GM19099 (cell line): ENCODE results near the gene ATF6B.

Source experiments
- POLR2A ChIP-seq: IDR thresholded peaks from 3 replicates; pipeline ENCODE4 v1.6.1; 2011; ENCODE audit warnings: low read depth; ENCODE audit not compliant: insufficient read length; ENCODE audit errors: extremely low read depth

Gene ATF6B

DNA sequence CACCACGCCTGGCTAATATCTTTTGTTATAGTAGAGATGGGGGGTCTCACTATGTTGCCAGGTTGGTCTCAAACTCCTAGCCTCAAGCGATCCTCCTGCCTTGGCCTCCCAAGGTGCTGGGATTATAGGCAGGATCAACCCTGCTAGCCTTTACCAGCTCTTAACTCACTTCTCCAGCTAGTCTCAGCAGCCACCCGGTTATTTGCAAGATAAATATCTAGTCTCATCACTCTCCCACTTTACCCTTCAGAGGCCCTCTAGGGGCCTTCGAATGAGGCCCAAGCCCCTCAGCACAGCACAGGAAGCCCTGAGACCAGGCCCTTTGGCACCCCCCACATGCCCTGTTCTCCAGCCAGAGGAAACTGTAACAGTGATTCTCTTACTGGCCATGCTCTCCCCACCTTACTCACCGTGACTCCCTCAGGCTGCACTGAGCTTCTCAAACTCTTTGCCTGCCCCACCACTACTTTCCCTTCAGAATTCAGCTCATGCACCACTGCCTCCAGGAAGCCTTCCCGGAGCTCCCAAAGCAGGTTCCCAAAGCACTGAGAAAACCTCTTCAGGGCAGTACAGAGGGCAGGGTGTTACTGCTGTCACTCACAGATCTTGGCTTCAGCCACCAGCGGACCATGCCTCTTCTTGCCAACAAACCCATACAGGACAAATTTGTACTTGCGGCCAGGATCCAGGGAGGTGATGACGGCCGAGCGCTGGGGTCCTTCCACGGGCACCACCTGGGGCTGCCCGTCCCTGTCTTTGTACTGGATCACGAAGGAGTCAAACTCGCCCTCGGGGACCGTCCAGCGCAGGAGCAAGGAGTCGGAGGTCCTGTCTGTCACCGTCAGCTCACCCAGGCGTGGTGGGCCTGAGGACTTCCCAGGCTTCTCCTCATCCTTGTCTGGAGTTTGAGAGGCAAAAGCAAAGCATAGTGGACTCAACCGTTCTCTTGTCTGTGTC, 44.0 kb downstream of the ATF6B start:
- TF ChIP-seq POLR2A, result no peak

GRCh38 chr6:32082935-32083334, 45.1 kb downstream of the ATF6B start:
- no peak for TF ChIP-seq POLR2A

DNA sequence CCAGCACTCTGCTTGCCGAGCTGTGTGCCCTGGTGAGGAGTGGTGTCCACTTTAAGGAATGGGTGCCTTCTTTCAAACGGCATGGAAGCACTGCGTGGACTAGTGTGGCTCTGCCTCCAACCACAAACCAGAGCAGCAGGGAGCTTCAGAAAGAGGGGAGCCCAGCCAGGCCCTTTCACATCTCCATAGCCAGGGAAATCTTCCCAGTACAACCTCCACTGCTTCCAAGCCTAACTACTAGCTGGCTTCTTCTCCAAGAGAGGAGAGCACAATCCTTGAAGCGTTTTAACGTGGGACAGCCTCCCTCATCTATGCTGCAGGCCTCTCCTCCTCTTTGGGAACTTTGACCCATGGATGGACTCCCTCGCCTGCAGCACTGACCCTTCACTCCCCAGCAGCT, 45.6 kb downstream of the ATF6B start:
- no peak for TF ChIP-seq POLR2A

- no peak for TF ChIP-seq POLR2A
These were observed 46.7 kb downstream of the ATF6B start for GRCh38 chr6:32081168-32081990.

DNA sequence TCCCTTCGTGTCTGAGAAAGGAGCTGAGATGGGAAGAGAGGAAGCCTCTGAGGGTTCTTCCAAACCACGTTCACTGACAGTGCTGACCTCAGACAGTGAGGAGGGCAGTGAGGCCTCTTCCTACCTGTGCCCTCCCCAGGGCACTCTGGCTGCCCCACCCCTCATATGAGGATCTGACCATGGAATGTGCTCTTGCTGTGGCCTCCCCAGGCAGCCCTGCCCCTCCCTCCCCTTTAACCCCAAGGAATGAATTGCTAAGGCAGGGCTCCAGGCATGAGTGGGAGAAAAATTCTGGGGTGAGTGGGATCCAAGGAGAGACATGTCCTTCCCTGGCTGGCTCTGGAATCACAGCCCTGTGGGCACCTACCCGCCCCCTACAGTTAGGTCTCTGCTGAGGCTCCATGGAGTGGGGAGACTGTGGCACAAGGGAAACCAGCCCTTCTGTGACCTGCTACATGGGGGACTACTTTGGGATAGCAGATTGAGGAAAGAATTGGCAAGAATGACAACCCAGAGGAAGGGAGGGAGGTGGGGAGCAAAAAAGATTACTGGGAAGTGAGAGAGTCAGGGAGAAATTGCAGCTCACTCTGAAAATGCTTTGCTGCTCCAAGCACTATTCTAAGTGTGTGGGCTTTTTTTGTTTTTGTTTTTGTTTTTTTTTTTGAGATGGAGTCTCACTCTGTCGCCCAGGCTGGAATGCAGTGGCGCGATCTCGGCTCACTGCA, 48.3 kb downstream of the ATF6B start:
- TF ChIP-seq POLR2A, result no peak

GRCh38 chr6:32076321-32076809, 51.7 kb downstream of the ATF6B start:
- TF ChIP-seq POLR2A, result no peak

DNA sequence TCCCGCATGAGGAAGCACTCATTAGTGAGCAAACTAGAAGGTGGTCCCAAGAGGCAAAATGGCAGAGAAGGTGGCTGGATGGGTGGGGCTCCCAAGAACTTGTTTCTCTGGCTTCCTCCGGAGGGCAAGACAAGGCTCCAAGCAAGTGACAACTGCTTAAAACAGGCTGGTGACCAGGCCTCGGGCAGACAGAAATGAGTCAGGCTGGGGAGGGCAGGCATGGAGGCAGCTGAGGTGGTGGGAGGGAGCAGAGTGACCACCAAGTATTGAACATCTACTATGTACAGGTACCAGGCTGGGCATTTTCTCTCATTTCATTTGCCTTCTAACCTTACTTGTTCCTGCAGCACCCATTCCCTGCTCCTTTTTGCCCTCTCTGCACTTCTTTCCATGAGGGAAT, 52.3 kb downstream of the ATF6B start:
- no peak for TF ChIP-seq POLR2A

- TF ChIP-seq POLR2A, result no peak
These were observed 53.0 kb downstream of the ATF6B start for GRCh38 chr6:32074996-32075532.

GRCh38 chr6:32073613-32074012, 54.4 kb downstream of the ATF6B start:
- TF ChIP-seq POLR2A, result no peak

GRCh38 chr6:32073101-32073500, 54.9 kb downstream of the ATF6B start:
- no peak for TF ChIP-seq POLR2A

DNA sequence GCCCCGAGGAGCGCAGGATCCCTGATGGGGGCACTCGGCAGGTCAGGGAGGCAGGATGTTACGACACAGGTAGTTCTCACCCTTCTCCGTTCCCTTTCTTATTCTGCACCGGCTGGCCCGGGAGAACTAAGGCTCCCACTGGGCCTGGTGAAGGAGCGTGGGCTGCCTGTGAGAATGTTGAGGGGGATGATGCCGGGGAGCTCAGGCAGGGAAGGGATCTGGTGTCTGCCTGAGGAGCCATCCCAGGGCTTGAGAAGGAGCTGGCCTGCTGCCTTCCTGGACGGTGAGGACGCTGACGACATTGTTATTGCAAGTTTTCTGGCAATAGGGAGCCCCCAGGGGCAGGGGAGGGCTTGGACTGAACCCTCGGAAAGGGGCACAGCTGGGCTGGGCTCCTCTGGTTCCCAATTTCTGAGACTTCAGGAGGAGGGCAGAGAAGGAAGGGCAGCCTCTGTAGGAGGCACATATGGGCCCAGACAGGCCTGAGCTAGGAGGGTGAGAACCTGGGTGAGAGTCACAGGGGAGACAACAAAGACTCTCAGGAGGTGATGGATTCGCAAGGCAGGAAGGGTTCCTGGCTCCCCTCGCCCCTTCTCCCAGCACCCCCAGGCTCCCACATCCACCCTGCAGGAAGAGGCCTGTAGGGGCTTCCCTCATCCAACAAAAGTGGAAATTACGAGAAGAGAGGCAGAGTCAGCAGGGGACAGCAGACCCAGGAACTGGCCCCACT, 57.1 kb downstream of the ATF6B start:
- no peak for TF ChIP-seq POLR2A

- no peak for TF ChIP-seq POLR2A
These were observed 58.0 kb downstream of the ATF6B start for GRCh38 chr6:32069878-32070515.

GRCh38 chr6:32069460-32069859, 58.6 kb downstream of the ATF6B start:
- no peak for TF ChIP-seq POLR2A

DNA sequence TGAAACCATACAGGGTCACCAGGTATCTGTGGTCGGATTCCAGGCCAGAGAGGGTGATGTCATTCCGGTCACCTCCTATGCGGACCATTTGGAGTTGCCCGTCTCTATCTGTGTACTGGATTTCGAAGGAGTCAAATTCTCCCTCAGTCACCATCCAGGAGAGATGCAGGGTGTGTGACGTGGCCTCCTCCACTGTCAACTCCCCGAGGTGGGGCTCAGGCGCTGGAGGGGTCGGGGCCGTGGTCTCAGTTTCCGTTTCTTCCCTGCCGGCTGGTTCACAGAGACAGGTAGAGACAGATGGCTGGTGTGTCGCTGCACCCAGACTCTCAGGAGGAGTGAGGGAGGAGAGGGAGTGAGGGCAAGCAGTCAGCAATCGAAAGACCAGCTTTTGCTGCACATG, 59.2 kb downstream of the ATF6B start:
- TF ChIP-seq POLR2A, result no peak
